HepG2 (cell line): Measurements from ENCODE around the gene IL11RA. TPM values are rescaled to one million over a fixed set of nuclear protein-coding genes. Genes with fewer than 3 reads are reported as not detected.
A peak's percentile ranks its signal among the peaks of the same experiment; 100 is the strongest.

Experiments
- CBX2 ChIP-seq, 2 experiments: fragments of 200-600 bp in 1 of 2; sonication (generic); formaldehyde crosslinking in 1 of 2; IDR thresholded peaks; 2 replicates each; pipeline versions ENCODE4 v1.7.0 to v1.8.1; 2018 to 2022; ENCODE audit warnings: low read depth in 2 of 2, low read length in 1 of 2, mild to moderate bottlenecking in 1 of 2, missing genetic modification reagents in 1 of 2
- DZIP1 ChIP-seq: sonication (generic); formaldehyde crosslinking; IDR thresholded peaks from 2 replicates; pipeline ENCODE4 v1.5.0; 2020; ENCODE audit warnings: mild to moderate bottlenecking, missing genetic modification reagents
- FOSL1 ChIP-seq: sonication (generic); formaldehyde crosslinking; IDR thresholded peaks from 2 replicates; pipeline ENCODE4 v1.9.0; 2021; ENCODE audit warnings: missing genetic modification reagents, borderline replicate concordance
- KLF16 ChIP-seq, 2 experiments: sonication (generic) in 1 of 2; formaldehyde crosslinking in 1 of 2; IDR thresholded peaks; 2 replicates each; pipeline versions ENCODE4 v1.6.1 to v1.8.0; 2016 to 2023; ENCODE audit warnings: missing genetic modification reagents in 2 of 2, missing compliant biosample characterization in 1 of 2
- MAFG ChIP-seq: sonication (generic); formaldehyde crosslinking; IDR thresholded peaks from 2 replicates; pipeline ENCODE4 v1.5.1; 2020; ENCODE audit warnings: mild to moderate bottlenecking, missing genetic modification reagents
- MED1 ChIP-seq: sonication (generic); formaldehyde crosslinking; IDR thresholded peaks from 2 replicates; pipeline ENCODE4 v1.4.0; 2020; ENCODE audit warnings: missing genetic modification reagents
- NR1H2 ChIP-seq: sonication (generic); formaldehyde crosslinking; IDR thresholded peaks from 2 replicates; pipeline ENCODE4 v1.8.1; 2022; ENCODE audit warnings: low read depth, missing genetic modification reagents, borderline replicate concordance
- RELA ChIP-seq: sonication (generic); formaldehyde crosslinking; IDR thresholded peaks from 2 replicates; pipeline ENCODE4 v1.4.0; 2020; ENCODE audit warnings: missing genetic modification reagents
- SKI ChIP-seq: fragments of 450-650 bp; IDR thresholded peaks from one replicate; pipeline ENCODE4 v1.6.1; 2018; ENCODE audit warnings: mild to moderate bottlenecking; ENCODE audit not compliant: partially characterized antibody
- SNAPC2 ChIP-seq: sonication (generic); formaldehyde crosslinking; IDR thresholded peaks from 2 replicates; pipeline ENCODE4 v1.8.1; 2022; ENCODE audit warnings: mild to moderate bottlenecking, missing genetic modification reagents
- TCF12 ChIP-seq, 2 experiments: fragments of 450-650 bp in 1 of 2; sonication (generic) in 1 of 2; formaldehyde crosslinking in 1 of 2; IDR thresholded peaks; 2 replicates each; pipeline versions ENCODE4 v1.6.1 to v1.8.0; 2017 to 2022; ENCODE audit warnings: antibody characterized with exemption in 1 of 2, mild to moderate bottlenecking in 1 of 2, missing genetic modification reagents in 1 of 2, moderate library complexity in 1 of 2
- YEATS2 ChIP-seq: sonication (generic); formaldehyde crosslinking; IDR thresholded peaks from 2 replicates; pipeline ENCODE4 v1.4.0; 2020; ENCODE audit warnings: missing genetic modification reagents, borderline replicate concordance
- ZKSCAN5 ChIP-seq: sonication (generic); formaldehyde crosslinking; IDR thresholded peaks from 2 replicates; pipeline ENCODE4 v1.5.1; 2020; ENCODE audit warnings: mild to moderate bottlenecking, missing genetic modification reagents
- ZNF253 ChIP-seq: sonication (generic); formaldehyde crosslinking; IDR thresholded peaks from 2 replicates; pipeline ENCODE4 v1.8.0; 2022; ENCODE audit warnings: mild to moderate bottlenecking, missing genetic modification reagents, borderline replicate concordance
- ZNF335 ChIP-seq: sonication (generic); formaldehyde crosslinking; IDR thresholded peaks from 2 replicates; pipeline ENCODE4 v1.4.0; 2020; ENCODE audit warnings: missing genetic modification reagents
- ZNF512B ChIP-seq: sonication (generic); formaldehyde crosslinking; IDR thresholded peaks from 2 replicates; pipeline ENCODE4 v1.5.1; 2020; ENCODE audit warnings: missing genetic modification reagents, mild to moderate bottlenecking, borderline replicate concordance
- ZNF550 ChIP-seq: sonication (generic); formaldehyde crosslinking; IDR thresholded peaks from 2 replicates; pipeline ENCODE4 v1.4.0; 2020; ENCODE audit warnings: mild to moderate bottlenecking, missing genetic modification reagents, borderline replicate concordance
- ZNF572 ChIP-seq: sonication (generic); formaldehyde crosslinking; IDR thresholded peaks from 2 replicates; pipeline ENCODE4 v1.5.1; 2020; ENCODE audit warnings: mild to moderate bottlenecking, missing genetic modification reagents
- ZNF580 ChIP-seq: IDR thresholded peaks from 2 replicates; pipeline ENCODE4 v1.6.1; 2016; ENCODE audit warnings: low read depth, borderline replicate concordance
- ZNF644 ChIP-seq: IDR thresholded peaks from 2 replicates; pipeline ENCODE4 v1.6.1; 2016; ENCODE audit warnings: low read depth
- polyA plus RNA-seq, 8 experiments: library from polyadenylated mRNA; depleted of rRNA in 3 of 8; stranded (reverse) in 7 of 8; unstranded in 1 of 8; fragments of >200 nt; fragmentation: Illumina TruSeq in 4 of 8; extraction: Trizol in 4 of 8; gene quantifications; 2 replicates each; pipeline versions ENCODE4 v1.2.1 to v1.2.3, GENCODE V29; 2011 to 2016; ENCODE audit warnings: low read depth in 4 of 8, missing spikeins in 1 of 8, mixed read lengths in 1 of 8; ENCODE audit not compliant: insufficient read depth in 1 of 8
- total RNA-seq, 5 experiments: library from RNA; depleted of rRNA; stranded (reverse); fragments of >200 nt; fragmentation: Illumina TruSeq; extraction: Trizol; gene quantifications; 2 replicates each; pipeline ENCODE4 v1.2.3, GENCODE V29; 2016; ENCODE audit warnings: low read depth in 1 of 5

IL11RA gene
- total and polyA plus RNA-seq, 2 of the 13 experiments (the other 11 are each of a cell fraction or from before 2014, with no cell fraction given): 2.0 to 4.2 TPM

- TF ChIP-seq DZIP1 (CRISPR knock-in tag) (peak; percentile 58; the same call in 1 of the 2 replicates), ZNF335 (CRISPR knock-in tag) (peak; percentile 87), CBX2 (IDR thresholded peaks at IDR 0.05; ENCODE audit: low read depth, low read length) (no peak), CBX2 (CRISPR knock-in tag; IDR thresholded peaks at IDR 0.05; ENCODE audit: low read depth) (no peak; the same call in 1 of the 2 replicates), ZKSCAN5 (CRISPR knock-in tag) (no peak), ZNF580 (CRISPR knock-in tag) (no peak), FOSL1 (CRISPR knock-in tag) (no peak), MAFG (CRISPR knock-in tag) (no peak), MED1 (CRISPR knock-in tag) (peak; percentile 45; the same call in 1 of the 2 replicates), RELA (CRISPR knock-in tag) (no peak), TCF12 (IDR thresholded peaks at IDR 0.05) (no peak), TCF12 (CRISPR knock-in tag; IDR thresholded peaks at IDR 0.05) (no peak), ZNF550 (CRISPR knock-in tag) (no peak; the same call in 1 of the 2 replicates), YEATS2 (no peak), NR1H2 (CRISPR knock-in tag) (no peak; the same call in 1 of the 2 replicates), ZNF253 (CRISPR knock-in tag) (peak; percentile 7; the same call in 1 of the 2 replicates), SKI (peak; percentile 48), ZNF512B (no peak), SNAPC2 (CRISPR knock-in tag) (no peak; the same call in 1 of the 2 replicates), ZNF572 (peak; percentile 78; the same call in 1 of the 2 replicates), ZNF644 (CRISPR knock-in tag) (no peak), KLF16 (CRISPR knock-in tag; IDR thresholded peaks at IDR 0.05) (no peak; a peak in 1 of 4 replicates)
Measured at GRCh38 chr9:34637356-34638137, 14.4 kb upstream of the IL11RA start, which contains the start of gene SIGMAR1 (continued).
